WI38 (cell line): ENCODE results near the gene MFN1.

Source experiments
- H3K4me3 ChIP-seq: 2 replicates; pipeline ENCODE4 v1.5.1; 2011; ENCODE audit warnings: low read depth, mild to moderate bottlenecking, control low read depth, low read length
- TF ChIP-seq, protein P1 (sequence below): IDR thresholded peaks from 2 replicates; pipeline ENCODE4 v1.5.1; 2012; ENCODE audit warnings: low read depth, mild to moderate bottlenecking, control low read depth, low read length

MFN1 gene

DNA sequence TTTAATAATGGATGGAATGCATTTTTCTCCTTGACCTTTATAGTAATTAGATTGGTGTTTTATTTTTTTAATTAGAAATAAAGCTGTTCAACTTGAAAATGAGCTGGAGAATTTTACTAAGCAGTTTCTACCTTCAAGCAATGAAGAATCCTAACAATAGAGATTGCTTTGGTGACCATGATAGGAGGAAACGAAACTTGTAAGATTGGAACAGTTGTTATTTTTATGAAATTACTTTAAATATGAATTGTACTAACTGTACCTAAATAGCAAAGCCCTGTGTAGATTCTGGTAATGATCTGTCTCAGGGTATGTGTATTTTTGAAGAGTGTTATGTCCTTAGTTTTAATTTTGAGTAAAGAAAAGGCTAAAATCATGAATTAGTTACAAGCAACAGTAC, 44.4 kb downstream of the MFN1 start:
- H3K4me3 ChIP-seq, result no peak overlapping the region
- TF ChIP-seq, protein P1, sequence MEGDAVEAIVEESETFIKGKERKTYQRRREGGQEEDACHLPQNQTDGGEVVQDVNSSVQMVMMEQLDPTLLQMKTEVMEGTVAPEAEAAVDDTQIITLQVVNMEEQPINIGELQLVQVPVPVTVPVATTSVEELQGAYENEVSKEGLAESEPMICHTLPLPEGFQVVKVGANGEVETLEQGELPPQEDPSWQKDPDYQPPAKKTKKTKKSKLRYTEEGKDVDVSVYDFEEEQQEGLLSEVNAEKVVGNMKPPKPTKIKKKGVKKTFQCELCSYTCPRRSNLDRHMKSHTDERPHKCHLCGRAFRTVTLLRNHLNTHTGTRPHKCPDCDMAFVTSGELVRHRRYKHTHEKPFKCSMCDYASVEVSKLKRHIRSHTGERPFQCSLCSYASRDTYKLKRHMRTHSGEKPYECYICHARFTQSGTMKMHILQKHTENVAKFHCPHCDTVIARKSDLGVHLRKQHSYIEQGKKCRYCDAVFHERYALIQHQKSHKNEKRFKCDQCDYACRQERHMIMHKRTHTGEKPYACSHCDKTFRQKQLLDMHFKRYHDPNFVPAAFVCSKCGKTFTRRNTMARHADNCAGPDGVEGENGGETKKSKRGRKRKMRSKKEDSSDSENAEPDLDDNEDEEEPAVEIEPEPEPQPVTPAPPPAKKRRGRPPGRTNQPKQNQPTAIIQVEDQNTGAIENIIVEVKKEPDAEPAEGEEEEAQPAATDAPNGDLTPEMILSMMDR, result no peak

DNA sequence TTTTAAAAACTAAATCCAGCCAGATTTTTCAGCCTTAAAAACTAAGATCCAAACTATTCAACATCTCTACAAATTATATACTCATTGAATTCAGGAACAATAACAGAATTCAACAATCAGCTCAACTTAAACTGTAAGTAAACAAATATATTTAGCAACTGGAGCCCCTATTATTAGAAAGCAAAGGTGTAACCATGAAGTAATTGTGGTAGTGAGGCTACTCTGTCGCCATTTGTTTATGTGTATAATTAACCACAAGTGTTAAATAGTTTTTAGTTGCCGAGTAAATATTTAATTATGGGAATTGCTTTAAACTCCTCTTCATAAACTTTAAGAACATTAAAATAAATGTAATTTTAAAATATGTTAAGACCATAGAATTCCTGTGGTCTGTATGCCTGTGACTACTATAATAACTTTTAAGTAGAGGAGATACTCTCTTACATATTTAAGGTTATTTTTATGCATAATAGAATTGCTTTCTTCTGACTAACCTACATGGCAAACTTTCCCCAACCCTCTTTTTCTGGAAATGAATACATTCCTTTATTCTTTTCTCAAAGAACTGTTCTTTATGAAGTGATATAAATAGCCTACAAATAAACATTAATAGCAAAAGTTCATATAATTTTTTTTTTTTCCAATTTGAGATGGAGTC, 51.2 kb downstream of the MFN1 start:
- no peak overlapping the region for H3K4me3 ChIP-seq
- TF ChIP-seq, protein P1, result no peak

GRCh38 chr3:179401561-179401960, 54.1 kb downstream of the MFN1 start:
- H3K4me3 ChIP-seq, result no peak overlapping the region
- TF ChIP-seq, protein P1, result no peak

- H3K4me3 ChIP-seq, result no peak overlapping the region
- TF ChIP-seq, protein P1, result no peak
Observed at GRCh38 chr3:179402963-179403362, 55.5 kb downstream of the MFN1 start.

- no peak overlapping the region for H3K4me3 ChIP-seq
- TF ChIP-seq, protein P1, result no peak
Observed at GRCh38 chr3:179404307-179404706, 56.8 kb downstream of the MFN1 start.

DNA sequence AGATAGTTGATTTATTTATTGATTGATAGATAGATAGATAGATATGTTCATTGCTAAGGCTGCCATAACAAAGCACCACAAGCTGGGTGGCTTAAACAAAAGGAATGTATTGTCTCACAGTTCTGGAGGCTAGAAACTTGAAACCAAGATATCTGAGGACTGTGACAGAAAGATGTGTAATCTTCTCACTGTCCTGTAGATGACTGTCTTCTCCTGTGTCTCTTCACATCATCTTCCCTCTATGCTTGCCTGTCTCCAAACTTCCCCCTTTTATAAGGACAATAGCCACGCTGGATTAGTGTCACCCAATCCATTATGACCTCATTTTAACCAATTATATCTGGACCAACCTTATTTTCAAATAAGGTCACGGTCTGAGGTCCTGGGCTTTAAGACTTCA, 62.8 kb downstream of the MFN1 start:
- TF ChIP-seq, protein P1, result no peak
- H3K4me3 ChIP-seq, result no peak overlapping the region

- TF ChIP-seq, protein P1, result no peak
Observed at GRCh38 chr3:179410999-179411398, 63.5 kb downstream of the MFN1 start.

More at GRCh38 chr3:179410999-179411398, 63.5 kb downstream of the MFN1 start:
- H3K4me3 ChIP-seq, result no peak overlapping the region
